Measurements from ENCODE around the gene ARHGAP28.

Gene ARHGAP28

GRCh38 chr18:6785411-6785810 lies 55.9 kb downstream of the ARHGAP28 start:
- Histone ChIP-seq H3K27ac (no peak overlapping the region), H3K4me3 (ENCODE audit: low read depth, low read length) (no peak overlapping the region), H3K9me3 (ENCODE audit: control insufficient read depth, low read length) (no peaks in the 10 kb centered on the region), H3K27me3 (ENCODE audit: control insufficient read depth, insufficient read depth, low read length) (no peaks in the 10 kb centered on the region), H3K36me3 (ENCODE audit: control insufficient read depth, insufficient read depth, low read length) (no peaks in the 10 kb centered on the region), H2AFZ (no peak overlapping the region), H3K79me2 (no peaks in the 10 kb centered on the region), H3K4me1 (peaks cover 9% of the 10 kb centered on the region), H3K9ac (no peak overlapping the region), H3K4me2 (ENCODE audit: low read length) (no peak overlapping the region)
- TF ChIP-seq CTCF (IDR thresholded peaks at IDR 0.05): no peak

- no peak for TF ChIP-seq CTCF (IDR thresholded peaks at IDR 0.05)
Measured at GRCh38 chr18:6792391-6792790, 62.9 kb downstream of the ARHGAP28 start.

GRCh38 chr18:6793455-6793854 lies 63.9 kb downstream of the ARHGAP28 start:
- no peak overlapping the region for H3K27ac ChIP-seq
- no peaks in the 10 kb centered on the region for H3K27me3 ChIP-seq (ENCODE audit: control insufficient read depth, insufficient read depth, low read length)
- no peaks in the 10 kb centered on the region for H3K9me3 ChIP-seq (ENCODE audit: control insufficient read depth, low read length)
- H3K4me2 ChIP-seq (ENCODE audit: low read length): no peak overlapping the region
- H3K4me3 ChIP-seq (ENCODE audit: low read depth, low read length): no peak overlapping the region
- TF ChIP-seq CTCF (IDR thresholded peaks at IDR 0.05): no peak
- no peak overlapping the region for H2AFZ ChIP-seq
- no peaks in the 10 kb centered on the region for H3K79me2 ChIP-seq
- H3K36me3 ChIP-seq (ENCODE audit: control insufficient read depth, insufficient read depth, low read length): no peaks in the 10 kb centered on the region
- H3K9ac ChIP-seq: no peak overlapping the region
- no peaks in the 10 kb centered on the region for H3K4me1 ChIP-seq

More at GRCh38 chr18:6792391-6792790, 62.9 kb downstream of the ARHGAP28 start:
- H3K9ac ChIP-seq: no peak overlapping the region
- no peaks in the 10 kb centered on the region for H3K27me3 ChIP-seq (ENCODE audit: control insufficient read depth, insufficient read depth, low read length)
- no peaks in the 10 kb centered on the region for H3K9me3 ChIP-seq (ENCODE audit: control insufficient read depth, low read length)
- no peak overlapping the region for H3K27ac ChIP-seq
- no peak overlapping the region for H3K4me3 ChIP-seq (ENCODE audit: low read depth, low read length)
- H3K79me2 ChIP-seq: no peaks in the 10 kb centered on the region
- no peaks in the 10 kb centered on the region for H3K36me3 ChIP-seq (ENCODE audit: control insufficient read depth, insufficient read depth, low read length)
- H2AFZ ChIP-seq: no peak overlapping the region
- H3K4me2 ChIP-seq (ENCODE audit: low read length): no peak overlapping the region
- no peaks in the 10 kb centered on the region for H3K4me1 ChIP-seq

- no peak for TF ChIP-seq CTCF (IDR thresholded peaks at IDR 0.05)
- Histone ChIP-seq H3K4me1 (no peaks in the 10 kb centered on the region), H3K4me2 (ENCODE audit: low read length) (no peak overlapping the region), H3K79me2 (no peaks in the 10 kb centered on the region), H3K36me3 (ENCODE audit: control insufficient read depth, insufficient read depth, low read length) (no peaks in the 10 kb centered on the region), H3K27me3 (ENCODE audit: control insufficient read depth, insufficient read depth, low read length) (no peaks in the 10 kb centered on the region), H3K9ac (no peak overlapping the region), H2AFZ (no peak overlapping the region), H3K9me3 (ENCODE audit: control insufficient read depth, low read length) (no peaks in the 10 kb centered on the region), H3K4me3 (ENCODE audit: low read depth, low read length) (no peak overlapping the region), H3K27ac (no peak overlapping the region)
Measured at GRCh38 chr18:6793986-6794385, 64.5 kb downstream of the ARHGAP28 start.

GRCh38 chr18:6795307-6795706 lies 65.8 kb downstream of the ARHGAP28 start:
- Histone ChIP-seq H3K27ac (no peak overlapping the region), H3K9me3 (ENCODE audit: control insufficient read depth, low read length) (no peaks in the 10 kb centered on the region), H3K36me3 (ENCODE audit: control insufficient read depth, insufficient read depth, low read length) (no peaks in the 10 kb centered on the region), H3K4me3 (ENCODE audit: low read depth, low read length) (no peak overlapping the region), H3K4me1 (no peaks in the 10 kb centered on the region), H3K4me2 (ENCODE audit: low read length) (no peak overlapping the region), H2AFZ (no peak overlapping the region), H3K9ac (no peak overlapping the region), H3K79me2 (no peaks in the 10 kb centered on the region), H3K27me3 (ENCODE audit: control insufficient read depth, insufficient read depth, low read length) (no peaks in the 10 kb centered on the region)
- no peak for TF ChIP-seq CTCF (IDR thresholded peaks at IDR 0.05)
